BLaER1 treated with 17β-estradiol and CSF1 and Interleukin-3, amounts not matched to agents 10 nM and 100 nM (cell line): ENCODE measurements around the gene TERB2.
"Not testable (repeated sequence)": the region's sequence is repeated elsewhere in the genome, so short reads cannot be mapped to it uniquely, and the experiment has no call there.

Experiments used
- H3K27ac ChIP-seq, 11 experiments: shearing (Covaris generic); formaldehyde crosslinking; 2 replicates each; pipeline ENCODE4 v1.8.1; 2022
- H3K27me3 ChIP-seq, 11 experiments: shearing (Covaris generic); formaldehyde crosslinking; 2 replicates each; pipeline ENCODE4 v1.8.1; 2022
- H3K36me3 ChIP-seq, 11 experiments: shearing (Covaris generic); formaldehyde crosslinking; 2 replicates each; pipeline ENCODE4 v1.8.1; 2022
- H3K4me1 ChIP-seq, 10 experiments: shearing (Covaris generic); formaldehyde crosslinking; 2 replicates each; pipeline ENCODE4 v1.8.1; 2022
- H3K4me2 ChIP-seq, 11 experiments: shearing (Covaris generic); formaldehyde crosslinking; 2 replicates each; pipeline ENCODE4 v1.8.1; 2022
- H3K4me3 ChIP-seq, 10 experiments: shearing (Covaris generic); formaldehyde crosslinking; 2 replicates each; pipeline ENCODE4 v1.8.1; 2022
- H3K9ac ChIP-seq, 11 experiments: shearing (Covaris generic); formaldehyde crosslinking; 2 replicates each; pipeline ENCODE4 v1.8.1; 2022
- H3K9me3 ChIP-seq, 11 experiments: shearing (Covaris generic); formaldehyde crosslinking; replicated peaks in 1 of 11; 2 replicates each; pipeline ENCODE4 v1.8.1; 2022
- H4K20me1 ChIP-seq, 11 experiments: shearing (Covaris generic); formaldehyde crosslinking; 2 replicates each; pipeline ENCODE4 v1.8.1; 2022
- Cebpa-rat ChIP-seq, 11 experiments: shearing (Covaris generic); IDR thresholded peaks; 2 replicates each; pipeline ENCODE4 v1.8.1; 2022

Gene TERB2

DNA sequence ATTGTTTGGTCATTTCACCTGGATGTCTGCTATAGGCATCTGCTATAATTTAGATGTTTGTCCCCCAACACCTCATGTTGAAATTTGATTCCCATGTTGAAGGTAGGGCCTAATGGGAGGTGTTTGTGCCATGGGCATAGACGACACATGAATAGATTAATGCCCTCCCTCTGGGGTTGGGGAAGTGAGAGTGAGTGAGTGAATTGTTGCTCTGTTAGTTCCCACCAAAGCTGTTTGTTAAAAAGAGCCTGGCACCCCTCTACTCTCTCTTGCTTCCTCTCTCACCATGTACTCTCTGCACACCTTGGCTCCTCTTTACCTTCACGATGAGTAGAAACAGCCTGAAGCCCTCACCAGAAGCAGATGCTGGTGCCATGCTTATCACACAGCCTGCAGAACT is 42.6 kb downstream of the TERB2 start:
- Histone ChIP-seq H3K4me3 (no peak overlapping the region), H3K27me3 (no peaks in the 10 kb centered on the region), H3K4me1 (no peaks in the 10 kb centered on the region), H4K20me1 (no peaks in the 10 kb centered on the region), H3K9me3 (no peaks in the 10 kb centered on the region), H3K27ac (no peak overlapping the region), H3K4me2 (no peak overlapping the region), H3K36me3 (no peaks in the 10 kb centered on the region), H3K9ac (no peak overlapping the region)
- no peak for TF ChIP-seq Cebpa-rat (IDR thresholded peaks at IDR 0.05)

DNA sequence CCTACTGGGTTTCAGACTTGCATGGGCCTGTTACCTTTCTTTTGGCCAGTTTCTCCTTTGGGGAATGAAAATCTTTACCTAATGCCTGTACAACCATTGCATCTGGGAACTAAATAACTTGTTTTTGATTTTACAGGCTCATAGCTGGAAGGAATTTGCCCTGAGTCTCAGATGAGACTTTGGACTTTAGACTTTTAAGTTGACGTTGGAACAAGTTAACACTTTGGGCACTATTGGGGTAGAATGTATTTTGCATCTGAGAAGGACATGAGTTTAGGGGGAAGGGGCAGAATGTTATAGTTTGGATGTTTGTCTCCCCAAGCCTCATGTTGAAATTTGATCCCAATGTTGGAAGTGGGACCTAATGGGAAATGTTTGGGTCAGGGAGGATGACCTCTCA is 44.7 kb downstream of the TERB2 start:
- H3K9me3 ChIP-seq, H3K4me2 ChIP-seq, H3K36me3 ChIP-seq, H3K4me3 ChIP-seq, H3K9ac ChIP-seq, H3K4me1 ChIP-seq, H3K27me3 ChIP-seq, H3K27ac ChIP-seq, H4K20me1 ChIP-seq: not testable (repeated sequence)

DNA sequence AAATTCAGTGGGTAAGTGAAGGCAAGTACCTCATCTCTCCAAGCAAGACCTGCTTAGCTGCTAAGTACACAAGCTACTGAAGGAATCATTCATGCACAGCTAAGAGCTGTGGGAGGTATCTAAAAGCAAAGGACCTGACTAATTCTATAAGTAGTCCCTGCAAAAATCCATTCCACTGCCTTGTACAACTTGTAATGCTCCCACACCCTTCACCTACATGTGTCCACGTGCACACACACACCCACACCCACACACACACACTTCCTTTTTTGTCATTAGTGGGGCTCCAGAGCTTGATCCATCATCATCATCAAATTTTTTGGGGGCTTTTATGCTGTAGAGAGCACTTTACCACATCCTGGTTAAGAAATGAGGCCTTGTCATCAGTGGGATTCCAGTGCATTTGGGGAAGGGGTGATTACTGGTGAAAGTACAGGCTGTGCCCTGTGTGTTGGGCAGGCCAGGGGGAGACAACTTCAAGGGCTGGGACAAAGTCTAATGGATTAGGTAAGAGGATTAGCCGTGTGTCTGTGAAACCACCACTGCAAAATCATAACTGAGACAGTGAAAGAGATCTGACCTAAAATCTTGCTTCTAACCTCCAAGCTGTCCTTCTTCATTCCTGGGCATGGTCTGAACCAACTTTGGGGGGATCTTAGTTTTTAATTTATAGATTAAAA is 47.4 kb downstream of the TERB2 start:
- not testable (repeated sequence) for H3K36me3 ChIP-seq, H4K20me1 ChIP-seq, H3K9ac ChIP-seq, H3K27me3 ChIP-seq, H3K4me2 ChIP-seq, H3K27ac ChIP-seq, H3K4me1 ChIP-seq, H3K4me3 ChIP-seq
- peaks cover 18 to 26% (median 21%) of the 10 kb centered on the region in 11 experiments for H3K9me3 ChIP-seq

DNA sequence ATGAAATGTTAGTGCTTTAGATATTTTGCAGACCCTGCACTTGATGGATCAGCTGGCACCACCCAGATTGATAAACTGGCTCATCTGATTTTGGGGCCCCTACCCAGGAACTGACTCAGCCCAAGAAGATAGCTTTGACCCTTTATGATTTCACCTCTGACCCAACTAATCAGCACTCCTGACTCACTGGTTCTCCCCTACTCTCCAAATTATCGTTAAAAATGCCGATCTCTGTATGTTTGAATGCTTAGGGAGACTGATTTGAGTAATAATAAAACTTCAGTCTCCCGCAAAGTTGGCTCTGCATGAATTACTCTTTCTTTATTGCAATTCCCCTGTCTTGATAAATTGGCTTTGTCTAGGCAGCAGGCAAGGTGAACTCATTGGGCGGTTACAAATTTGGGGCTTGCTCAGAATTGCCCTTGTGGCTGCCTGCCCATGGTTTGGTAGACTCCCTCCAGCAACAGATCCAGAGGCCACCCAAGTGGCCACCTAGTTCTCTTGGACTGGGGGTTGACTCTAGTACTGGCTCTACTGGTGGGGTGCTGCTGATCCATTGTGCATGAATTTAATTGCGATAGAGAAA is 48.2 kb downstream of the TERB2 start:
- H3K27me3 ChIP-seq, H3K9ac ChIP-seq, H3K27ac ChIP-seq, H3K4me3 ChIP-seq, H4K20me1 ChIP-seq, H3K36me3 ChIP-seq, H3K4me2 ChIP-seq, H3K4me1 ChIP-seq: not testable (repeated sequence)
- H3K9me3 ChIP-seq: peaks cover 18 to 29% (median 26%) of the 10 kb centered on the region in 11 experiments

DNA sequence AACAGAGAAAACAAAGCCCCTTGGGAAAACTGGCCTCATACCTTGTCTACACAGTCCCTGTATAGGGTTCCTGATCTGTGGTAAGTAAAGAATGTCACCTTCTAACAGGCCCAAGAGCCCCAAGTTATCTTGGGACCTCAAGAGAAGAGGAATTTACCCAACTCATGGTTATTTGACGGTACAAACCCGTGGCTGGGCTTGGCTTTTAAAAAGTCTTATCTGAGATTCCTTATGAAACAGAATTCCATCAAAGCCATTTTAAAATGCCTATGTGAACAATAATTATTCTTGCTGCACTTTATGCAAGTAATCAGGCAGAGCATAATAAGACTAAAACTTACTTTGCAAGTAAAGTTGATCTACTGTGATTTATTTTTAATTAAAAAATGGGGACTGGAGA is 52.6 kb downstream of the TERB2 start:
- TF ChIP-seq Cebpa-rat (IDR thresholded peaks at IDR 0.05): no peak
- Histone ChIP-seq H3K4me1 (no peaks in the 10 kb centered on the region), H3K36me3 (no peaks in the 10 kb centered on the region), H3K4me2 (no peak overlapping the region), H3K27me3 (no peaks in the 10 kb centered on the region), H3K4me3 (no peak overlapping the region), H3K9me3 (peaks cover 18 to 38% (median 26%) of the 10 kb centered on the region in 11 experiments), H4K20me1 (no peaks in the 10 kb centered on the region), H3K27ac (no peak overlapping the region), H3K9ac (no peak overlapping the region)

DNA sequence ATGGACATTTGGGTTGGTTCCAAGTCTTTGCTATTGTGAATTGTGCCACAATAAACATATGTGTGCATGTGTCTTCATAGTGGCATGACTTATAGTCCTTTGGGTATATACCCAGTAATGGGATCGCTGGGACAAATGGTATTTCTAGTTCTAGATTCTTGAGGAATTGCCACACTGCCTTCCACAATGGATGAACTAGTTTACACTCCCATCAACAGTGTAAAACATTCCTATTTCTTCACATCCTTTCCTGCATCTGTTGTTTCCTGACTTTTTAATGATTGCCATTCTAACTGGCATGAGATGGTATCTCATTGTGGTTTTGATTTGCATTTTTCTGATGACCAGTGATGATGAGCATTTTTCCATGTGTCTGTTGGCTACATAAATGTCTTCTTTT is 58.6 kb downstream of the TERB2 start:
- not testable (repeated sequence) for H3K9ac ChIP-seq, H3K27ac ChIP-seq, H3K36me3 ChIP-seq, H4K20me1 ChIP-seq, H3K27me3 ChIP-seq, H3K4me3 ChIP-seq, H3K4me1 ChIP-seq, H3K4me2 ChIP-seq
- peaks cover 0 to 11% (median 6%) of the 10 kb centered on the region in 11 experiments; a peak in 9 of 22 replicates for H3K9me3 ChIP-seq

DNA sequence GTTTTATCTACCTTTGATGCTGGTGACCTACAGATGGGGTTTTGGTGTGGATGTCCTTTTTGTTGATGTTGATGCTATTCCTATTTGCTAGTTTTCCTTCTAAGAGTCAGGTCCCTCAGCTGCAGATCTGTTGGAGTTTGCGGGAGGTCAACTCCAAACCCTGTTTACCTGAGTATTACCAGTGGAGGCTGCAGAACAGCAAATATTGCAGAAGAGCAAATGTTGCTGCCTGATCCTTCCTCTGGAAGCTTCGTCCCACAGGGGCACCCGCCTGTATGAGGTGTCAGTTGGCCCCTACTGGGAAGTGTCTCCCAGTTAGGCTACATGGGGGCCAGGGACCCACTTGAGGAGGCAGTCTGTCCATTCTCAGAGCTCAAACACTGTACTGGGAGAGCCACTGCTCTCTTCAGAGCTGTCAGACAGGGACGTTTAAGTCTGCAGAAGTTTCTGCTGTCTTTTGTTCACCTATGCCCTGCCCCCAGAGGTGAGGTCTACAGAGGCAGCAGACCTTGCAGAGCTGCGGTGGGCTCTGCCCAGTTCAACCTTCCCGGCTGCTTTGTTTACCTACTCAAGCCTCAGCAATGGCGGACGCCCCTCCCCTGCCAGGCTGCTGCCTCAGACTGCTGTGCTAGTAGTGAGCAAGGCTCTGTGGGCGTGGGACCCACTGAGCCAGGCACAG is 63.9 kb downstream of the TERB2 start:
- H3K27ac ChIP-seq, H3K36me3 ChIP-seq, H4K20me1 ChIP-seq, H3K4me3 ChIP-seq, H3K9ac ChIP-seq, H3K4me2 ChIP-seq, H3K27me3 ChIP-seq, H3K9me3 ChIP-seq: not testable (repeated sequence)
- peaks cover 19 to 29% (median 21%) of the 10 kb centered on the region in 10 experiments for H3K4me1 ChIP-seq

DNA sequence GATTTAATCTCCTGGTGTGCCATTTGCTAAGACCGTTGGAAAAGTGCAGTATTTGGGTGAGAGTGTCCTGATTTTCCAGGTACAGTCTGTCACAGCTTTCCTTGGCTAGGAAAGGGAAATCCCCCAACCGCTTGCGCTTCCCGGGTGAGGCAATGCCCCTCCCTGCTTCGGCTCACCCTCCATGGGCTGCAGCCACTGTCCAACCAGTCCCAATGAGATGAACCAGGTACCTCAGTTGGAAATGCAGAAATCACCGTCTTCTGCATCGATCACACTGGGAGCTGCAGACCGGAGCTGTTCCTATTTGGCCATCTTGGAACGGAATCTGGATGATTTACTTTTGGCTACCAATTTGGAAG is 64.4 kb downstream of the TERB2 start:
- not testable (repeated sequence) for H3K4me3 ChIP-seq, H3K27me3 ChIP-seq, H3K4me2 ChIP-seq, H3K27ac ChIP-seq, H3K36me3 ChIP-seq, H3K9me3 ChIP-seq, H3K9ac ChIP-seq, H4K20me1 ChIP-seq
- H3K4me1 ChIP-seq: peaks cover 25 to 32% (median 26%) of the 10 kb centered on the region in 10 experiments

DNA sequence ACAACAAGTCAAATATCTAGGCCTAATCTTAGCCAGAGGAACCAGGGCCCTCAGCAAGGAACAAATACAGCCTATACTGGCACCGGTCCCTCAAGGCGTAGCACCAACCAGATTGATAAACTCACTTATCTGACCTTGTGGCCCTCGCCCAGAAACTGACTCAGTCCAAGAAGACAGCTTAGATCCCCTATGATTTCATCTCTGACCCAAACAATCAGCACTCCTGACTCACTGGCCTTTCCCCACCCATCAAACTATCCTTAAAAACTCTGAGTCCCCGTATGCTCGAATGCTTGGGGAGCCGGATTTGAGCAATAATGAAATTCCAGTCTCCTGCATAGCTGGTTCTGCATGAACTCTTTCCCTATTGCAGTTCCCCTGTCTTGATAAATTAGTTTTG is 64.9 kb downstream of the TERB2 start:
- Histone ChIP-seq H3K36me3 (peaks cover 0 to 4% (median 1%) of the 10 kb centered on the region in 11 experiments; a peak in 9 of 22 replicates), H3K4me2 (no peak overlapping the region), H3K27me3 (no peaks in the 10 kb centered on the region), H4K20me1 (no peaks in the 10 kb centered on the region; a peak in 1 of 22 replicates), H3K27ac (no peak overlapping the region), H3K9ac (no peak overlapping the region), H3K9me3 (peaks cover 0 to 9% (median 1%) of the 10 kb centered on the region in 11 experiments; a peak in 9 of 22 replicates), H3K4me3 (no peak overlapping the region), H3K4me1 (peaks cover 29 to 37% (median 31%) of the 10 kb centered on the region in 10 experiments)
- no peak for TF ChIP-seq Cebpa-rat (IDR thresholded peaks at IDR 0.05)
